Stimulated activated CD4-positive, alpha-beta T cell treated with anti-CD3 and anti-CD28 coated beads, TNF-alpha, amount 100 ng/mL, for 48 hours (primary cell): ENCODE results near the gene DCAF4L1.

Source experiments
- DNase-seq, 3 donors: peaks; one replicate each; pipeline ENCODE4 v3.0.0-alpha.2; 2020; ENCODE audit warnings: low read depth in 3 of 3

Gene DCAF4L1

GRCh38 chr4:41981456-41981855 is at the start of gene DCAF4L1:
TSS of gene DCAF4L1 (plus strand) at chr4:41981756. CDS start at chr4:41981793, 37 bp downstream.
- DNase-seq, result no peak

GRCh38 chr4:41932988-41933387 is 48.6 kb upstream of the DCAF4L1 start:
- no peak for DNase-seq

GRCh38 chr4:41933997-41934503 is 47.5 kb upstream of the DCAF4L1 start:
- no peak for DNase-seq

GRCh38 chr4:41934514-41934900 is 47.0 kb upstream of the DCAF4L1 start:
- no peak for DNase-seq

- peak; percentile 59 to 68 (median 67) for DNase-seq
These were observed 46.5 kb upstream of the DCAF4L1 start, which contains the start of gene TMEM33 for GRCh38 chr4:41934901-41935651. TSS of gene TMEM33 (plus strand) at chr4:41935429. CDS start at chr4:41935485, 56 bp downstream.

GRCh38 chr4:41935652-41936021 is 45.9 kb upstream of the DCAF4L1 start:
- DNase-seq, result peak in 1 of 3 donors; percentile 17

- no peak for DNase-seq
These were observed 42.4 kb upstream of the DCAF4L1 start for GRCh38 chr4:41939016-41939626.

- no peak for DNase-seq
These were observed 40.7 kb upstream of the DCAF4L1 start for GRCh38 chr4:41940834-41941233.

- DNase-seq, result no peak
These were observed 38.0 kb upstream of the DCAF4L1 start for GRCh38 chr4:41943506-41943905.

- no peak for DNase-seq
These were observed 37.5 kb upstream of the DCAF4L1 start for GRCh38 chr4:41944089-41944488.

GRCh38 chr4:41949531-41949930 is 32.0 kb upstream of the DCAF4L1 start:
- DNase-seq, result no peak

- DNase-seq, result no peak
These were observed 23.9 kb upstream of the DCAF4L1 start for GRCh38 chr4:41957634-41958033.

- DNase-seq, result peak in 1 of 3 donors; percentile 7
These were observed 18.5 kb upstream of the DCAF4L1 start for GRCh38 chr4:41963105-41963504.

- DNase-seq, result no peak
These were observed 17.2 kb upstream of the DCAF4L1 start for GRCh38 chr4:41964401-41964800.

- DNase-seq, result no peak
These were observed 14.2 kb upstream of the DCAF4L1 start for GRCh38 chr4:41967392-41967791.

GRCh38 chr4:41969671-41970070 is 11.9 kb upstream of the DCAF4L1 start:
- DNase-seq, result no peak

GRCh38 chr4:41975341-41975740 is 6.2 kb upstream of the DCAF4L1 start:
- no peak for DNase-seq

- no peak for DNase-seq
These were observed 4.6 kb upstream of the DCAF4L1 start for GRCh38 chr4:41976775-41977516.

GRCh38 chr4:41977709-41978108 is 3.8 kb upstream of the DCAF4L1 start:
- DNase-seq, result no peak

- DNase-seq, result no peak
These were observed 1.2 kb downstream of the DCAF4L1 start for GRCh38 chr4:41982716-41983115.

- DNase-seq, result no peak
These were observed 3.6 kb downstream of the DCAF4L1 start for GRCh38 chr4:41985151-41985550.

GRCh38 chr4:41989994-41990364 is 8.4 kb downstream of the DCAF4L1 start:
- no peak for DNase-seq
